HCT116 (cell line): Measurements from ENCODE around the gene STAC. TPM values are rescaled to one million over a fixed set of nuclear protein-coding genes. Genes with fewer than 3 reads are reported as not detected.

Experiments used
- ATAC-seq: fragments of 200-7000 bp; cut with Tn5 transposase; 2 replicates; pipeline ENCODE4 v1.9.1; 2020; ENCODE audit warnings: mild to moderate bottlenecking, moderate library complexity
- BruUV-seq: library from RNA; stranded (reverse); fragments of 400-500 nt; replicated peaks from 2 replicates; lab custom pipeline; 2021; lab: Mats Ljungman, UMichigan
- CTCF ChIA-PET: fragments of 300-600 bp; sonication (Branson Sonifier 250); formaldehyde crosslinking; loops from one replicate; lab custom pipeline; 2021; ENCODE audit warnings: antibody characterized with exemption; lab: Charles Lee
- POLR2A ChIA-PET: fragments of 300-600, 350-600 bp; sonication (Branson Sonifier 250); formaldehyde crosslinking; loops from one replicate; lab custom pipeline; 2021; ENCODE audit warnings: antibody characterized with exemption; lab: Charles Lee
- RAD21 ChIA-PET, 2 experiments: fragments of 300-600 bp; sonication (Branson Sonifier 250); formaldehyde crosslinking; loops; one replicate each; lab custom pipeline; 2023; ENCODE audit warnings: low total read pairs in 2 of 2; ENCODE audit not compliant: uncharacterized antibody in 2 of 2, unreplicated experiment in 2 of 2, low non-redundant PET in 1 of 2; lab: Charles Lee
- DNase-seq: peaks from one replicate; pipeline ENCODE4 v3.0.0-alpha.2; 2010; ENCODE audit warnings: low read depth, low spot score
- H2AFZ ChIP-seq: fragments of 200-600 bp; shearing (Covaris generic), sonication (generic); 2 replicates; pipeline ENCODE4 v1.6.1; 2017; ENCODE audit warnings: low read depth, mixed run types, mixed read lengths, antibody characterized with exemption, low read length; ENCODE audit not compliant: poor library complexity, severe bottlenecking
- H3K27ac ChIP-seq: 2 replicates; pipeline ENCODE4 v1.5.1; 2012; ENCODE audit warnings: low read depth, low read length
- H3K27me3 ChIP-seq: fragments of 200-600 bp; sonication (generic); 2 replicates; pipeline ENCODE4 v1.6.1; 2016; ENCODE audit warnings: mixed run types, low read length, mixed read lengths; ENCODE audit not compliant: insufficient read depth
- H3K36me3 ChIP-seq, 2 experiments: fragments of 200-500 bp in 1 of 2; fragments of 200-600 bp in 1 of 2; sonication (Bioruptor generic) in 1 of 2; sonication (generic) in 1 of 2; 2 replicates each; pipeline versions ENCODE4 v1.5.1 to v1.6.1; 2014 to 2016; ENCODE audit warnings: low read length in 2 of 2, inconsistent platforms in 1 of 2, mixed read lengths in 1 of 2, mixed run types in 1 of 2; ENCODE audit not compliant: insufficient read depth in 2 of 2, control insufficient read depth in 1 of 2
- H3K4me1 ChIP-seq, 2 experiments: fragments of 200-600 bp in 1 of 2; sonication (generic) in 1 of 2; 2 replicates each; pipeline versions ENCODE4 v1.5.1 to v1.6.1; 2012 to 2017; ENCODE audit warnings: low read length in 2 of 2, inconsistent platforms in 1 of 2, mild to moderate bottlenecking in 1 of 2, mixed read lengths in 1 of 2, mixed run types in 1 of 2, moderate library complexity in 1 of 2; ENCODE audit not compliant: insufficient read depth in 2 of 2, control insufficient read depth in 1 of 2
- H3K4me2 ChIP-seq: fragments of 200-600 bp; sonication (generic); 2 replicates; pipeline ENCODE4 v1.6.1; 2017; ENCODE audit warnings: mixed run types, low read length, mixed read lengths
- H3K4me3 ChIP-seq, 2 experiments: fragments of 200-600 bp in 1 of 2; sonication (generic) in 1 of 2; replicated peaks in 1 of 2; 2 replicates each; pipeline ENCODE4 v1.5.1; 2011 to 2016; ENCODE audit warnings: low read length in 2 of 2, control low read depth in 1 of 2, low read depth in 1 of 2, mild to moderate bottlenecking in 1 of 2, mixed read lengths in 1 of 2, mixed run types in 1 of 2
- H3K79me2 ChIP-seq: fragments of 200-600 bp; sonication (generic); 2 replicates; pipeline ENCODE4 v1.6.1; 2017; ENCODE audit warnings: mild to moderate bottlenecking, mixed run types, low read length, moderate library complexity, mixed read lengths; ENCODE audit not compliant: insufficient read depth
- H3K9ac ChIP-seq: fragments of 200-600 bp; sonication (generic); 2 replicates; pipeline ENCODE4 v1.6.1; 2016; ENCODE audit warnings: low read length, mixed read lengths
- H3K9me2 ChIP-seq: fragments of 200-600 bp; sonication (generic), shearing (Covaris generic); 2 replicates; pipeline ENCODE4 v1.6.1; 2017; ENCODE audit warnings: mixed run types, mild to moderate bottlenecking, moderate library complexity; ENCODE audit not compliant: insufficient read depth
- H3K9me3 ChIP-seq, 2 experiments: fragments of 200-500 bp in 1 of 2; fragments of 200-600 bp in 1 of 2; sonication (Bioruptor generic) in 1 of 2; sonication (generic) in 1 of 2; 2 replicates each; pipeline ENCODE4 v1.6.1; 2014 to 2017; ENCODE audit warnings: low read length in 2 of 2, mixed read lengths in 2 of 2, inconsistent platforms in 1 of 2, low read depth in 1 of 2, mild to moderate bottlenecking in 1 of 2, mixed run types in 1 of 2, moderate library complexity in 1 of 2; ENCODE audit not compliant: control insufficient read depth in 1 of 2, insufficient read depth in 1 of 2
- H4K20me1 ChIP-seq: fragments of 200-600 bp; sonication (generic), shearing (Covaris generic); 2 replicates; pipeline ENCODE4 v1.6.1; 2017; ENCODE audit warnings: mixed run types, mild to moderate bottlenecking, moderate library complexity; ENCODE audit not compliant: insufficient read depth
- CBX3 ChIP-seq: IDR thresholded peaks from 2 replicates; pipeline ENCODE4 v1.6.1; 2012; ENCODE audit warnings: low read depth
- CEBPB ChIP-seq: IDR thresholded peaks from 2 replicates; pipeline ENCODE4 v1.6.1; 2012; ENCODE audit warnings: low read depth
- ELF1 ChIP-seq: IDR thresholded peaks from 2 replicates; pipeline ENCODE4 v1.6.1; 2012; ENCODE audit warnings: low read depth, borderline replicate concordance
- EZH2 ChIP-seq: fragments of 200-600 bp; sonication (generic); IDR thresholded peaks from 2 replicates; pipeline ENCODE4 v1.6.1; 2017; ENCODE audit warnings: antibody characterized with exemption, mixed run types
- EZH2phosphoT487 ChIP-seq: fragments of 200-600 bp; IDR thresholded peaks from 2 replicates; pipeline ENCODE4 v1.6.1; 2018; ENCODE audit warnings: antibody characterized with exemption, borderline replicate concordance
- FOSL1 ChIP-seq: IDR thresholded peaks from 2 replicates; pipeline ENCODE4 v1.6.1; 2012; ENCODE audit warnings: low read depth
- JUND ChIP-seq: IDR thresholded peaks from 2 replicates; pipeline ENCODE4 v1.6.1; 2012
- POLR2A ChIP-seq: IDR thresholded peaks from 2 replicates; pipeline ENCODE4 v1.7.0; 2011; ENCODE audit warnings: borderline replicate concordance; ENCODE audit not compliant: insufficient read depth, insufficient read length; ENCODE audit errors: extremely low read depth
- POLR2AphosphoS5 ChIP-seq: IDR thresholded peaks from 2 replicates; pipeline ENCODE4 v1.6.1; 2011; ENCODE audit warnings: mild to moderate bottlenecking, low read depth, low read length, moderate library complexity
- RAD21 ChIP-seq: IDR thresholded peaks from 2 replicates; pipeline ENCODE4 v1.6.1; 2012; ENCODE audit warnings: low read depth, mild to moderate bottlenecking
- SIN3A ChIP-seq: IDR thresholded peaks from 2 replicates; pipeline ENCODE4 v1.6.1; 2012; ENCODE audit warnings: low read depth
- SP1 ChIP-seq: IDR thresholded peaks from 2 replicates; pipeline ENCODE4 v1.6.1; 2012; ENCODE audit warnings: low read depth
- SRF ChIP-seq: IDR thresholded peaks from 2 replicates; pipeline ENCODE4 v1.6.1; 2012; ENCODE audit warnings: low read depth
- TCF7L2 ChIP-seq: IDR thresholded peaks from 2 replicates; pipeline ENCODE4 v1.7.0; 2011; ENCODE audit warnings: borderline replicate concordance, inconsistent platforms; ENCODE audit not compliant: insufficient read depth, insufficient read length; ENCODE audit errors: extremely low read depth
- YY1 ChIP-seq: IDR thresholded peaks from 2 replicates; pipeline ENCODE4 v1.6.1; 2011; ENCODE audit warnings: low read length, low read depth, moderate library complexity, mild to moderate bottlenecking; ENCODE audit not compliant: insufficient replicate concordance; ENCODE audit errors: extremely low read depth
- ZNF274 ChIP-seq: fragments of 200-500 bp; sonication (Bioruptor generic); IDR thresholded peaks from 2 replicates; pipeline ENCODE4 v1.6.1; 2014; ENCODE audit warnings: mild to moderate bottlenecking, low read depth, low read length, inconsistent platforms
- intact Hi-C: fragments of 100-400 bp; cut with micrococcal nuclease; formaldehyde crosslinking; loops from 2 replicates; pipeline ENCODE4 v1.10.0; 2022
- total RNA-seq: library from RNA; stranded (reverse); gene quantifications from one replicate; pipeline ENCODE4 v1.2.1, GENCODE V29; 2021; ENCODE audit not compliant: unreplicated experiment
- TF ChIP-seq, protein P1 (sequence below), 3 experiments: fragments of 200-600 bp in 1 of 3; sonication (generic) in 1 of 3; IDR thresholded peaks in 2 of 3; conservative IDR thresholded peaks in 1 of 3; 2 replicates each; pipeline ENCODE4 v1.5.1; 2012 to 2017; ENCODE audit warnings: low read depth in 2 of 3, low read length in 2 of 3, antibody characterized with exemption in 1 of 3, borderline replicate concordance in 1 of 3, control low read depth in 1 of 3, mild to moderate bottlenecking in 1 of 3, mixed read lengths in 1 of 3, mixed run types in 1 of 3, moderate library complexity in 1 of 3; ENCODE audit not compliant: insufficient read depth in 1 of 3
- TF ChIP-seq, protein P2 (sequence below): IDR thresholded peaks from 2 replicates; pipeline ENCODE4 v1.6.1; 2012
- TF ChIP-seq, protein P3 (sequence below): IDR thresholded peaks from 2 replicates; pipeline ENCODE4 v1.6.1; 2012; ENCODE audit warnings: low read depth
- TF ChIP-seq, protein P4 (sequence below): IDR thresholded peaks from 2 replicates; pipeline ENCODE4 v1.6.1; 2012

Gene STAC
- total RNA-seq, 1 experiment from 2014 or later = not detected

DNA sequence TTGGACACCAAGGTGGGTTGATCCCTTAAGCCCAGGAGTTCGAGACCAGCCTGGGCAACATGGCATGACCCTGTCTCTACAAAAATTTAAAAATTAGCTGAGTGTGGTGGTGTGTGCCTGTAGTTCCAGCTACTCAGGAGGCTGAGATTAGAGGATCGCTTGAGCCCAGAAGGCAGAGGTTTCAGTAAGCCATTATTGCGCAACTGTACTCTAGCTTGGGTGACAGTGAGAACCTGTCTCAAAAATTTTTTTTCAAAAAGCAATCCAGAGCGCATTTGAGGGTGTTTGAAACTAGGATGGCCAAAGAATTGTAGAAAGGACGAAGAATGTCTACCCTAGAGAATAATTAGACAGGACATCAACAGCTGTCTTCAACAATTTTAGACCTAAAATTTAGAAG, 103.4 kb downstream of the STAC start (continued):
- TF ChIP-seq, protein P1, sequence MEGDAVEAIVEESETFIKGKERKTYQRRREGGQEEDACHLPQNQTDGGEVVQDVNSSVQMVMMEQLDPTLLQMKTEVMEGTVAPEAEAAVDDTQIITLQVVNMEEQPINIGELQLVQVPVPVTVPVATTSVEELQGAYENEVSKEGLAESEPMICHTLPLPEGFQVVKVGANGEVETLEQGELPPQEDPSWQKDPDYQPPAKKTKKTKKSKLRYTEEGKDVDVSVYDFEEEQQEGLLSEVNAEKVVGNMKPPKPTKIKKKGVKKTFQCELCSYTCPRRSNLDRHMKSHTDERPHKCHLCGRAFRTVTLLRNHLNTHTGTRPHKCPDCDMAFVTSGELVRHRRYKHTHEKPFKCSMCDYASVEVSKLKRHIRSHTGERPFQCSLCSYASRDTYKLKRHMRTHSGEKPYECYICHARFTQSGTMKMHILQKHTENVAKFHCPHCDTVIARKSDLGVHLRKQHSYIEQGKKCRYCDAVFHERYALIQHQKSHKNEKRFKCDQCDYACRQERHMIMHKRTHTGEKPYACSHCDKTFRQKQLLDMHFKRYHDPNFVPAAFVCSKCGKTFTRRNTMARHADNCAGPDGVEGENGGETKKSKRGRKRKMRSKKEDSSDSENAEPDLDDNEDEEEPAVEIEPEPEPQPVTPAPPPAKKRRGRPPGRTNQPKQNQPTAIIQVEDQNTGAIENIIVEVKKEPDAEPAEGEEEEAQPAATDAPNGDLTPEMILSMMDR (IDR thresholded peaks at IDR 0.05 in 2 of 3, conservative IDR thresholded peaks at IDR 0.05 in 1 of 3; ENCODE audit: borderline replicate concordance in 1 of 3, insufficient read depth in 1 of 3, low read depth in 2 of 3, low read length in 2 of 3) = no peak

DNA sequence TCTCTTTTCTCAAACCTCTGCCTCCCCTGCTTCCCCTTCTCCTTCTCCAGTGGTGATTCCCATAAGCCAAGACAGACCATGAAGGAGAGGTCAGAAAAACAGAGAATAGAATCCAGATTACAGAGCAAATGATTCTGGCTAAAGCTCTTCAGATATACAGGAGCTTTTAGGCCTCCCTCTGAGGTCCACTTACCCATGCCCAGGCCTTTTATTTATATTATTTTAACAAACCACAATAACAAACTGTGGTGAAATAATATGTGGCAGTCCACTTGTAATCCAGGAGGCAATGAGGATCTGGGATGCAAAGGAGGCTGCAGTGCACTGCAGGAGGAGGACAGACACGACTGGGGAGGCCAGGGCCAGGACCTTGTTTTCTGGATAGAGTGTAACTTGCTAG, 104.1 kb downstream of the STAC start:
- Histone ChIP-seq H3K9me3 (no peaks in the 10 kb centered on the region), H3K79me2 (no peaks in the 10 kb centered on the region), H3K4me3 (no peak overlapping the region), H4K20me1 (no peaks in the 10 kb centered on the region), H3K9me2 (no peaks in the 10 kb centered on the region), H3K4me1 (no peaks in the 10 kb centered on the region), H2AFZ (no peak overlapping the region), H3K27ac (no peak overlapping the region), H3K4me2 (no peak overlapping the region), H3K36me3 (no peaks in the 10 kb centered on the region), H3K9ac (no peak overlapping the region), H3K27me3 (no peaks in the 10 kb centered on the region)
- no TSS peak for BruUV-seq
- ATAC-seq = no peak
- RAD21 ChIA-PET = no interaction called here
- DNase-seq = no peak
- CTCF ChIA-PET = no interaction called here
- POLR2A ChIA-PET = no interaction called here
- TF ChIP-seq POLR2A (no peak), SP1 (no peak), CBX3 (no peak), ELF1 (no peak), SRF (no peak), TCF7L2 (no peak), POLR2AphosphoS5 (no peak), FOSL1 (no peak), CEBPB (no peak), JUND (no peak), RAD21 (no peak), EZH2 (no peak), ZNF274 (no peak), SIN3A (no peak), YY1 (no peak), EZH2phosphoT487 (no peak)
- TF ChIP-seq, protein P2, sequence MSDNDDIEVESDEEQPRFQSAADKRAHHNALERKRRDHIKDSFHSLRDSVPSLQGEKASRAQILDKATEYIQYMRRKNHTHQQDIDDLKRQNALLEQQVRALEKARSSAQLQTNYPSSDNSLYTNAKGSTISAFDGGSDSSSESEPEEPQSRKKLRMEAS = no peak
- TF ChIP-seq, protein P3, sequence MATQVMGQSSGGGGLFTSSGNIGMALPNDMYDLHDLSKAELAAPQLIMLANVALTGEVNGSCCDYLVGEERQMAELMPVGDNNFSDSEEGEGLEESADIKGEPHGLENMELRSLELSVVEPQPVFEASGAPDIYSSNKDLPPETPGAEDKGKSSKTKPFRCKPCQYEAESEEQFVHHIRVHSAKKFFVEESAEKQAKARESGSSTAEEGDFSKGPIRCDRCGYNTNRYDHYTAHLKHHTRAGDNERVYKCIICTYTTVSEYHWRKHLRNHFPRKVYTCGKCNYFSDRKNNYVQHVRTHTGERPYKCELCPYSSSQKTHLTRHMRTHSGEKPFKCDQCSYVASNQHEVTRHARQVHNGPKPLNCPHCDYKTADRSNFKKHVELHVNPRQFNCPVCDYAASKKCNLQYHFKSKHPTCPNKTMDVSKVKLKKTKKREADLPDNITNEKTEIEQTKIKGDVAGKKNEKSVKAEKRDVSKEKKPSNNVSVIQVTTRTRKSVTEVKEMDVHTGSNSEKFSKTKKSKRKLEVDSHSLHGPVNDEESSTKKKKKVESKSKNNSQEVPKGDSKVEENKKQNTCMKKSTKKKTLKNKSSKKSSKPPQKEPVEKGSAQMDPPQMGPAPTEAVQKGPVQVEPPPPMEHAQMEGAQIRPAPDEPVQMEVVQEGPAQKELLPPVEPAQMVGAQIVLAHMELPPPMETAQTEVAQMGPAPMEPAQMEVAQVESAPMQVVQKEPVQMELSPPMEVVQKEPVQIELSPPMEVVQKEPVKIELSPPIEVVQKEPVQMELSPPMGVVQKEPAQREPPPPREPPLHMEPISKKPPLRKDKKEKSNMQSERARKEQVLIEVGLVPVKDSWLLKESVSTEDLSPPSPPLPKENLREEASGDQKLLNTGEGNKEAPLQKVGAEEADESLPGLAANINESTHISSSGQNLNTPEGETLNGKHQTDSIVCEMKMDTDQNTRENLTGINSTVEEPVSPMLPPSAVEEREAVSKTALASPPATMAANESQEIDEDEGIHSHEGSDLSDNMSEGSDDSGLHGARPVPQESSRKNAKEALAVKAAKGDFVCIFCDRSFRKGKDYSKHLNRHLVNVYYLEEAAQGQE = no peak
- TF ChIP-seq, protein P4, sequence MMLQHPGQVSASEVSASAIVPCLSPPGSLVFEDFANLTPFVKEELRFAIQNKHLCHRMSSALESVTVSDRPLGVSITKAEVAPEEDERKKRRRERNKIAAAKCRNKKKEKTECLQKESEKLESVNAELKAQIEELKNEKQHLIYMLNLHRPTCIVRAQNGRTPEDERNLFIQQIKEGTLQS = no peak
- intact Hi-C loops = no loop called here
